IPS-15b (cell line): Measurements from ENCODE around the gene CHST13.
"Not testable (repeated sequence)": the region's sequence is repeated elsewhere in the genome, so short reads cannot be mapped to it uniquely, and the experiment has no call there.

Source experiments
- H3K27me3 ChIP-seq: one replicate; pipeline ENCODE4 v1.6.1; 2013; ENCODE audit warnings: low read length; ENCODE audit not compliant: control insufficient read depth, insufficient read depth
- H3K36me3 ChIP-seq: one replicate; pipeline ENCODE4 v1.6.1; 2013; ENCODE audit warnings: low read length; ENCODE audit not compliant: control insufficient read depth, insufficient read depth
- H3K4me1 ChIP-seq: one replicate; pipeline ENCODE4 v1.6.1; 2013; ENCODE audit warnings: mild to moderate bottlenecking, low read length; ENCODE audit not compliant: control insufficient read depth, insufficient read depth
- H3K4me3 ChIP-seq: one replicate; pipeline ENCODE4 v1.5.1; 2013; ENCODE audit warnings: low read depth, low read length
- H3K9ac ChIP-seq: one replicate; pipeline ENCODE4 v1.6.1; 2013; ENCODE audit warnings: low read depth, mild to moderate bottlenecking, low read length
- H3K9me3 ChIP-seq: one replicate; pipeline ENCODE4 v1.6.1; 2013; ENCODE audit warnings: mild to moderate bottlenecking, low read length; ENCODE audit not compliant: control insufficient read depth, insufficient read depth

Gene CHST13

DNA sequence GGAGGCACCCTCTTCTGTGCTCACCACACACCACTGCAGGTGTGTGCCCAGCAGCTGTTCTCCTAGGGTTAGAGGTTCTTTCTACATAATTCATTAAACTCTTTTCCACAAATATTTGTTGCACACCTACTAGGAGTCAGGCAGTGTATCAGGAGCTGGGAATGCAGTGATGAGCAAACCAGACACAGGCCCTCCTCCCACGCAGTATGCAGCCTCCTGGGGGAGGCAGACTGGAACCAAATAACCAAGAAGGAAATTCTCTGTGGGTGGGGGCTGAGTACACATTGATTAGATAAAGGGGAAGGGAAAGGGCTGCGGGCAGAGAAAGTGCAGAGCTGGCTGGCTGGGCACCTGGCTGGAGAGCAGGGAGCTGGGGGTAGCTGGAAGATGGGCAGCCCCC, 53.3 kb downstream of the CHST13 start:
- H3K4me1 ChIP-seq, result no peaks in the 10 kb centered on the region
- H3K4me3 ChIP-seq, result no peak overlapping the region
- no peaks in the 10 kb centered on the region for H3K27me3 ChIP-seq
- H3K36me3 ChIP-seq, result no peaks in the 10 kb centered on the region
- H3K9me3 ChIP-seq, result no peaks in the 10 kb centered on the region
- H3K9ac ChIP-seq, result no peak overlapping the region

DNA sequence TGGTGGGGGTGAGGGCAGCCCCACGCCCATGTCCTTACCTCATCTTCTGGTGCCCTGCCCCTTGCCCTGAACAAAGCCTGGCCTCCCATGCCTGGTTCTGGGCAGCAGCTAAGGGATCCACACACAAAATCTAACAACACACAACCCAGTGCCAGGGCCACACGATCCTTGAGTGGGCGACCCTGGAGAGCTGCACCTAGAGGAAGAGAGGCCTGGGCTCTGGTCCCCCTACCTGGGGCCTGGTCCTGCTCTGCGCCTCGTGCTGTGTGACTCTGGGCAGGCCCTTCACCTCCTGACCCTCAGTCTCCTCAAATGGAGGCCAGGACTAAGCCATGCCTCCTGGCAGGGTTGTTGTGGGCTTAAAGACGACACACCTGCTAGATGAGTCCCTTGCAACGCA, 54.7 kb downstream of the CHST13 start:
- no peak overlapping the region for H3K9ac ChIP-seq
- H3K36me3 ChIP-seq, result no peaks in the 10 kb centered on the region
- no peaks in the 10 kb centered on the region for H3K27me3 ChIP-seq
- H3K4me3 ChIP-seq, result no peak overlapping the region
- H3K4me1 ChIP-seq, result no peaks in the 10 kb centered on the region
- no peaks in the 10 kb centered on the region for H3K9me3 ChIP-seq

DNA sequence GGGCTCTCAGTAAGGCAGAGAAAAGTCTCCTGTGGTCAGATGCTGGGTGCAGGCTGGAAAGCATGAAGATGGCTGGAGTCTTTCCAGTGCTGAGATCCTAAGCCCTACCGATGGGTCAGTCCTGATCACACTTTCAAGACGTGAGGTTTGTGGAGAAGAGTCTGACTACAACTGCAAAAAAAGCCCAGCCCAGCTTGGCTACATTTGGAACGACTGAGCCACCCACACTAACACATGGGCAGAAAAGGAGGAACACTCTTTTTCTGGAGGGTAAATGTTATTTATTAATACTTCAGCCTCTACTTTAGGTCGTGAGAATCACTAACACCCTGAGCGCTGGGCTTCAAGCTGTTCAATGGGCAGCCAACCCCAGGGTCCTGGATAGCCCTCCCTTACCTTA, 56.8 kb downstream of the CHST13 start:
- Histone ChIP-seq H3K9ac (no peak overlapping the region), H3K4me3 (no peak overlapping the region), H3K4me1 (no peaks in the 10 kb centered on the region), H3K27me3 (no peaks in the 10 kb centered on the region), H3K36me3 (no peaks in the 10 kb centered on the region), H3K9me3 (no peaks in the 10 kb centered on the region)

DNA sequence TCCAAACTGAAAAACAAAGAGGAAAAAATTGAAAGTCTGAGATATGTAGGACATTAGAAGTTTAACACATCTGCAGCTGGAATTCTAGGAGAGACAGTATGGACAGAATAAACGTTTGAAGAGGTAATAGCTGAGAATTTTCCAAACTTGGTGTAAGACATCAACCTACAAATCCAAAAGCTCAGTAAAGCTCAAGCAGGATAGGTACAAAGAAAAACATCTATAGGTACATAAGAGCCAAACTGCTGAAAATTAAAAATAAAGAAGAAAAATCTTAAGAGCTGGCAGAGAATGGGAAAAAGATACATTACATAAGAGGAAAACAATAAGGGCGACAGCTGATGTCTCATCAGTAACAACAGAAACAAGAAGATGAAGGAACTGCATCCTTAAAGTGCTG, 57.6 kb downstream of the CHST13 start:
- Histone ChIP-seq H3K4me3 (no peak overlapping the region), H3K27me3 (no peaks in the 10 kb centered on the region), H3K4me1 (no peaks in the 10 kb centered on the region), H3K9me3 (no peaks in the 10 kb centered on the region), H3K36me3 (no peaks in the 10 kb centered on the region), H3K9ac (no peak overlapping the region)

- Histone ChIP-seq H3K9ac (no peak overlapping the region), H3K27me3 (no peaks in the 10 kb centered on the region), H3K4me3 (no peak overlapping the region), H3K4me1 (no peaks in the 10 kb centered on the region), H3K9me3 (no peaks in the 10 kb centered on the region), H3K36me3 (no peaks in the 10 kb centered on the region)
Measured at GRCh38 chr3:126582311-126582710, 58.4 kb downstream of the CHST13 start.

DNA sequence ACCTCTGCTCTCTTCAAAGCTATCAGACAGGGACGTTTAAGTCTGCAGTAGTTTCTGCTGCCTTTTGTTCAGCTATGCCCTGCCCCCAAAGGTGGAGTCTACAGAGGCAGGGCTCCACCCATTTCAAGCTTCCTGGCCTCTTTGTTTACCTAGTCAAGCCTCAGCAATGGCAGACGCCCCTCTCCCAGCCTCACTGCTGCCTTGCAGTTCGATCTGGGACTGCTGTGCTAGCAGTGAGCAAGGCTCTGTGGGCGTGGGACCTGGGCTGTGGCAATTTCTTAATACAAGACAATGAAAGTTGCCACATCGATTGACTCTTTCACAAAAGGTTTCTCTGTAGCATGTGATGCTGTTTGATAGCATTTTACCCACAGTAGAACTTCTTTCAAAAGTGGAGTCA, 67.6 kb downstream of the CHST13 start:
- not testable (repeated sequence) for H3K4me3 ChIP-seq, H3K36me3 ChIP-seq, H3K4me1 ChIP-seq, H3K9me3 ChIP-seq, H3K9ac ChIP-seq, H3K27me3 ChIP-seq
